Epidermal melanocyte (primary cell): ENCODE measurements around the gene HEBP1.

Source experiments
- DNase-seq: peaks from one replicate; pipeline ENCODE4 v3.0.0; 2011; ENCODE audit warnings: low spot score; ENCODE audit not compliant: insufficient read length

Gene HEBP1

DNA sequence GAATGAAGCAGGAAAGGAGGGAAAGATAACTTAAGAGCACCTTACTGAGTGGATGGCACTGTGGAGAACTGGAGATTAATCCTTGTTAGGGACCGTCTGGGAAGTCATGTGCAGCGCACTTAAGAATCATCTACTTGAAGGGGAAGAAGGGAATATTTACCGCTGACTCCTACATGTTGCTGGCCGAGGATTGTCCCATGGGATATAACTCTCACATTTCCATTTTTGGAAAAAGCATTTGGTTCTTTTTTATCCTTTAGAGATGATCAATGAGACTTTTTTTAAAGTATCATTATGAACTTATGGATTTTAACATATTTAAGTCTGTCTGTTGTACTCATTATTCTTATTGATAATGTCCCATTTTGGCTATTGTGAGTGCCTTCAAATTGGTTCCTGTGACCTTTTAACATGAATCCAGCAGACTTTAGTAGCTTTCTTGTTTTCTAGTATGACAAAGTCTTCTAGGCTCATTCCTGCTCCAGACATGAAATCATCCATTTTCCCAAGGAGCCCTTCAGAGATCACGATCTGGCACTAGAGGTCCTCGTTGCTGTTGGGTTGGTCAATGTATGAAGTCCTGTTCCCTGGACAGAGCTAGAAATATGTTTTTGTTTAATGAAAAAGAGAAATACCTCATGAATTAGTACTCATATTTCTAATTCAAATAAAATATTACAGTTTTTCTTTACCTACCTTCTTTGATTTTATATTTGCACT is 23.9 kb upstream of the HEBP1 start:
- no peak for DNase-seq

DNA sequence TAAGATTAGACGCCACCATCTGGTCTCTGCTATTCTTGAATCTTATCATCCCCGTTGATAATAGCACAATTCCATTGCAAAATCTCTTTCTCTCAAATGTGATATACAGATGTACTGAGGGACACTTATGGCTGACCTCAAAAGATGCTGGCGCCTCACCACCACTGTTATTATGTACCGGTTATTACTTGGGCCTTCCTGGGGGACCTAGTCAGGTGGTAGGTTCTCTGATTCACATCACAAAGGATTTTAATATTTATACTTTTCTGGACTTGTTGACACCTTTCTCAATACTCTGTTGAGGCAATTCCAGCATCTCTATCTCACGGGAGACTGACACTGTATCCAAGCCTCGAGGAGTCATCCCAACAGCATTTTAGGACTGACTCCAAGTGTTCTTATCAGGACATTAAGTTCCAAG is 22.8 kb upstream of the HEBP1 start:
- no peak for DNase-seq

DNA sequence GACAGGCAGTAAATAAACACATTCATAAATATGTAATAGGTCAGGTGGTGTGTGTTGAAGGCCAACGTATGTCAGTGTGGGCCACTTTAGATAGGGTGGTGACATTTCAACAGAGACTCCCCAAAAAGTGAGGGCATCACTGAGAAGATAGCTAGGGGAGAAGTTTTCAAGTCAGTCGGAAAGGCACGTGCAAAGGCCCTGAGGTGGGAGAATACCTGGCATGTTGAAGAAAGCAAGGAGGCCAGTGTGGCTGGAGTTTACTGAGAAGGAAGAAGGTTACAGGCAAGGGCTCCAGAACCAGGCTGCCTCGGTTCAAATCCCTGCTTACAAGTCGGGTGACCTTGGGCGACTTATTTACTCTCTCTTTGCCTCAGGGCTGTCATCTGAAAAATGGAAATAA is 11.0 kb upstream of the HEBP1 start:
- DNase-seq = no peak

DNA sequence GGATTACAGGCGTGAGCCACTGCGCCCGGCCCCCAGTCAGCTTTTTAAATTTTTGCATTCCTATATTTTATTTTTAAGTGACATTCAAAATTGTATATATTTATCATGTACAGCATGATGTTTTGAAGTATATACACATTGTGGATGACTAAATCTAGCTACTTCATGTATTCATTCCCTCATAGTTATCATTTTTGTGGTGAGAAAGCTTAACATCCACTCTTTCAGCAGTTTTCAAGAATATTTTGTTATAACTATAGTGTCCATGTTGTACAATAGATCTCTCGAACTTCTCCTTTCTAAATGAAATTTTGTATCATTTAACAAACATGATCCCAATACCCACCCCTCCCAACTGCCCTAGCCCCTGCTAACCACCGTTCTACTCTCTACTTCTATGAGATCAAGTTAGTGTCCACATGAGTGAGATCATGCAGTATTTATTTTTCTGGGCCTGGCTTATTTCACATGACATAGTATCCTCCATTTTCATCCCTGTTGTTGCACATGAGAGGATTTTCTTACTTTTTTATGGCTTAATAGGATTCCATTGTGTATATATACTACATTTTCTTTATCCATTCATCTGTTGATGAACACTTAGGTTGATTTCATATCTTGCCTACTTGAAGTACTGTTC is 8.8 kb upstream of the HEBP1 start:
- DNase-seq = no peak

DNA sequence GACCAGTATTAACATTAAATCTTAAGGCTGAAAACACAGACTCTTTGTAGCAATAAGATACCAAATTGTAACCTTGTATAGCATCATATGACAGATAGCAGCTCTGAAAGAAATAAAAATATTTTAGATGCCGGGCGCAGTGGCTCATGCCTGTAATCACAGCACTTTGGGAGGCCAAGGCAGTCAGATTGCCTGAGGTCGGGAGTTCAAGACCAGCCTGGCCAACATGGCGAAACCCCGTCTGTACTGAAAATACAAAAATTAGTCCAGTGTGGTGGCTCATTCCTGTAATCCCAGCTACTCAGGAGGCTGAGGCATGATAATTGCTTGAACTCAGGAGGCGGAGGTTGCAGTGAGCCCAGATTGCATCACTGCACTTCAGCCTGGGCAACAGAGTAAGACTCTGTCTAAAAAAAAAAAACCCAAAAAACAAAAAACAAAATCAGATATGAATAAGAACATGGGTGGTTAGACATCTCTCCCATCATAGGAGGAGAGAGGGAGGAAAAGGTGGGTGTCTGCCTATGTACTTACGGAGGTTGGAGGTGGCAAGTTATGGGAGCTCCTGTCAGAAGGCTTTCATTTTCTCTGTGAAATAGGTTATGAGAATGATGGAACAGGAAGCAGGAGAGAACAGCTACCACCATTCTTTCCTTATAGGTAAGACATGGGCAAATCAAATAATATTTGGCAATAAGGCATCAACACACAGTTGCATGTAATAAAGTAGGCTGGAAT is 7.6 kb upstream of the HEBP1 start:
- DNase-seq = no peak

DNA sequence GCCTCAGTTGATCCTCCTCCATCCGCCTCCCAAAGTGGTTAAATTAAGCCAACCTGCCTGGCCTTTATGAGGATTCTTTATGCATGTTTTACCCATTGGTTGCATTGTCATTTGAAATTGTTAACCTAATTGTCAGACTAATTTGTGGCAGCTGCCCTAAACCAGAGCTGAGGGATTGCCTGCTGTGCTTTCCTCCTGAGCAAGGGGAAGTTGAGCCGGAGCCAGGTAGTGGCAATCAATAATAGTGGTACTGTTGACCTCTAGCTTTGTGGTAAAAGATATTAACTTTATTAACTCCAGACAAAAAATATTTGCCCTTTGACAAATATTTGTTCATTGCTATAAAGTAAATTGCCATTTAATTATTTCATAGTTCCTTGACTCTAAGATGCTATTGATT is 5.6 kb upstream of the HEBP1 start:
- no peak for DNase-seq

DNA sequence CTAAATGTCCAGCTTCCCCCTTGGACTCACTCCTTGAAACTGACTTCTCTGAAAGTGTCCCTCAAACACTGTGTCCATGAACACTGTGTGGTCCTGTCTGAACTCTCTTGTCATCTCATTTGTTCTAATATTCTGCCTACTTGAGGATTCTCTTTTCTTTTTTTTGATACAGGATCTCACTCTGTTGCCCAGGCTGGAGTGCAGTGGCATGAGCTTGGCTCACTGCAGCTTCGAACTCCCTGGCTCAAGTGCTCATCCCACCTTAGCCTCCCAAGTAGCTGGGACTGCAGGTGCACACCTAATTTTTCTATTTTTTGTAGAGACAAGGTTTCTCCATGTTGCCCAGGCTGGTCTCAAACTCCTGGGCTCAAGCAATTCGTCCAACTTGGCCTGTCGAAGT is 4.9 kb upstream of the HEBP1 start:
- no peak for DNase-seq

DNA sequence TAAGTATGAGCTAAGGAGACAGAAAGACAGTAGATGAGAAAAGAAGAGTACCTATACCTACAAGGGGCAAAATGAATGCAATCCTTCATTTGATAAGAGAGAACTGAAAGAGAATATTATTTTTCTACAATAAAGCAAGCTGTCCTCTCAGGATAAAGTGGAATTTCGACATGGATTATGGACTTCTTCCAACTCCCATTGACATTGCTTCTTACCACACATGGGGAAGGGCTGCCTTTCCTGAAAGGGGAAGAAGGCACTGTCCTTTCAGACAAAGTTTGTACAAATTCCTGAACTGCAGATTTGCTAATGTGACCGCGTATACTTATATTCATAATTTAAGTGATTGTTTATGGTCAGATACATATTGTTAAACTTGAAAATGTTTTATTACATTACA is 4.3 kb upstream of the HEBP1 start:
- DNase-seq = no peak

DNA sequence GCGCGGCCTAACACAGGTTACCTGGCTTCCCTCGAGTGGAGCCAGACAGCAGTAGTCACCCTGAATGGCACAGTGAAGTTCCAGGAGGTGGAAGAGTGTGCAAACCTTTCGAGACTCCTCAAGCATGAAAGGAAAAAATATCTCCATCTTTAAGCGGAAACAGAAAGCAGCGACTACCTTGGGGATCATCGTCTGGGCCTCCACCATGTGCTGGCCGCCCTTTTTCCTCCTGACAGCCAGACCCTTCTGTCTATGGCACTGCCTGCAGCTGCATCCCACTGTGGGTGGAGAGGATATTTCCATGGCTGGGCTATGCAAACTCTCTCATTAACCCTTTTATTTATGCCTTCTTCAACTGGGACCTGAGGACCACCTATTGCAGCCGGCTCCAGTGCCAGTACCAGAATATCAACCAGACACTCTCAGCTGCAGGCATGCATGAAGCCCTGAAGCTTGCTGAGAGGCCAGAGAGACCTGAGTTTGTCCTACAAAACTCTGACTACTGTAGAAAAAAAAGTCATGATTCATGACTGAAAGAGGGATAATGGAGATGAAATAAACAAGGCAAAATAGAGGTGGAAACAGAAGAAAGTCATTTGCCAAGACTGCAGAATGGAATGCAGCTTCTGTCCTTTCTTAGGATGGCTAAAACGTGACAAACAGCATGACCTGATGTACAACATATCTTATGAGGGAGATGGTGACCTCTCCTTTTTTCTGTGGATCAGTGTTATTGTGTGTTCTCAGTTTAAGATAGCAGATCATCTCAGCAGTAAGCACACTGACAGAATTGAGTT is 2.4 kb upstream of the HEBP1 start:
- DNase-seq = no peak

DNA sequence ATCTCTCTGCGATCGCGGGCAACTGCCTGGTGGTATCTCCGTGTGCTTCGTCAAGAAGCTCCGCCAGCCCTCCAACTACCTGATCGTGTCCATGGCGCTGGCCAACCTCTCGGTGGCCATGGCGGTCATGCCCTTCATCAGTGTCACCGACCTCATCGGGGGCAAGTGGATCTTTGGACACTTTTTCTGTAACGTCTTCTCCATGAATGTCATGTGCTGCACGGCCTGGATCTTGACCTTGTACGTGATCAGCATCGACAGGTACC is 1.6 kb upstream of the HEBP1 start:
- DNase-seq = no peak

DNA sequence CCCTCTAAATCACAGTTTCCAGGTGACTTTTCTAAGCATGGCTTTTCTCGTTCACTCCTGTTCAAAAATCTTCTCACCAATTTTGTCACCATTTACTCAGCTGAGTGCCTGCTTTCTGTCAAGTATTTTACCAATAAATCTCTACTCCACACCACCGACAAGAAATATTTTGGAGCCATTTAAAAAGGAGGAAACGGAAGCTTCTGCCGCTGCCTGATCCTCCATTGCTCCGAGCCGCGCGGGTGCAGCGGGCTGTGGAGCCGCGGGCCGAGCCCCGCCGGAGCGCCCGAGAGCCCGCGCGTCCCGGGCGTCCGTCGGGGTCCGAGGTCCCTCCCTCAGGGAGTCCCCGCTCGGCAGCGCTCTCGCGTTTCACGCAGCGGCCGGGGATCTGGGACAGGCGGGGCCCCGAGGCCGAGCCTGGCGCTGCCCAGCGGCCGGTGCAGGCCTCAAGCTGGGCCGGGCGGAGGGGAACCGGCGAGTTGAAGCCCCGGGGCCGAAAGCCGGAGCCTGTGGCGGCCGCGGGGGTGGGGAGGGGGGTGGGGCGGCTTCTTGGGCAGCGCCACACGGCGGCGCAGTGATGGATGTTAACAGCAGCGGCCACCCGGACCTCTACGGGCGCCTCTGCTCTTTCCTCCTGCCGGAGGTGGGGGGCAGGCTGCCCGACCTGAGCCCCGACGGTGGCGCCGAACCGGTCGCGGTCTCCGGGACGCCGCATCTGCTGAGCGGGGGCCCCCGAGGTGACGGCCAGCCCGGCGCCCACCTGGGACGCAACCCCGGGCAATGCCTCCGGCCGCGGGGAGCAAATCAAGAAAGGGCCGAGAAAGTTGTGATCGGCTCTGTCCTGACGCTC is 1.1 kb upstream of the HEBP1 start:
- peak; percentile 65 for DNase-seq

DNA sequence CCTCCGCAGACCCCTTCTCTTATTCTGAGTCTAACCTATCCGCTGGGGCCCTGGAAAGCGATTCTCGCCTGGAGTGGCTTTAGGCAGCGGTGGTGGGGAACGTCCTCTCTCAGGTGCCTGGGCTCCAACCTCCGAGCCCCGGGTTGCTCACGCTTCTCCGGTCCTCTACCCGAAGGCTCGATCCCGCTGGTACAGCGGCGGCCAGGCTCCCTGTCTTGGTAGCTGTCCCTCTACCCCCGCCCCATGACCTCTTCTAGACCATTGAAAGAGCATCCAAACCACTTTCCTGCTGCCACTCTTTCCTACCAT is 505 bp upstream of the HEBP1 start:
- no peak for DNase-seq

DNA sequence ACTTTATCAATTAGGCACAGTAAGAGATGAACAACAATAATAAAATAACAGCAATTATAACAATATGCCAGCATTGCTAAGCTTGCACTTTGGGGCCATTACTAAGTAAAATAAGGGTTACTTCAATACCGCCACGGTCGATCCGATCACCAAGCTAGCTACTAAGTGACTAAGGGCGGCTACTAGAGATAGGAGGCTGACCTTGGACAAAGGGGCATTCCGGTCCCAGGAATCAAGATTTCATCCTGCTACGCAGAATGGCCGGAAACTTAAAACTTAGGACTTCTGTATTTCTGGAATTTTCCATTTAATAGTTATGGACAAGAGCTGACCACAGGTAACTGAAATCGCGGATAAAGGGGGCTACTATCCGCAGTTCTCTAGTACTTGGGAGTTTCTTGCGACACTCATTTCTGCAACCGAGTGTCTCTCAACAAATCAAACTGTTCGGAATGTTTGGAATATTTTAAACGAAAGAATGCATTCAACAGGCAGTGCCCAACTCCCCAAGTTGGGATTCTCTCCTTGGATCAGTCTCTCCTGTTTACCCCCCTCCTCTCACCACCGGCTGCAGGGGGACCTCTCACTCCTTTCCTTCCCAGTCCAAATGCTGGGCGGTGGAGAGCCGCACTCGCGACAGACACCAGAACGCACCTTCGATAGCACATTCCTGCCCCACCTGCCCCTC is 650 bp downstream of the HEBP1 start:
- no peak for DNase-seq

DNA sequence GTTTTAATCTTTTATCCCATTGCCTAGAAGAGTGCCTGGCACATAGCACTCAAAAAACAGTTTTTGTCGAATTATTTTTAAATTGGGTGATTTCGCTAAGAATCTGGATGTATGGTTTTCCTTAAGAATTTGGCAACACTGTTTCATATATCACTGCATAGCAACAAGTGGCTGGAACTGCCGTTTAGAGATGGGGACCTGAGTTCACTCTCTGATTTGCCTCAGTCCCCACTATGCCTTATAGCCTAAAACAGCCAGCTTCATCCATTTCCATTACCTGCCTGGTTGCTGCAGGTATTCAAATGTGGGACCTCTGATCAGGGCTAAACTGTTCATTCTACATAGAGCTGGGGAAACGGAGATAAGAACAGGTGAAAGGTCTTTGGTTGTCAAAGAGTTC is 1.8 kb downstream of the HEBP1 start:
- no peak for DNase-seq

DNA sequence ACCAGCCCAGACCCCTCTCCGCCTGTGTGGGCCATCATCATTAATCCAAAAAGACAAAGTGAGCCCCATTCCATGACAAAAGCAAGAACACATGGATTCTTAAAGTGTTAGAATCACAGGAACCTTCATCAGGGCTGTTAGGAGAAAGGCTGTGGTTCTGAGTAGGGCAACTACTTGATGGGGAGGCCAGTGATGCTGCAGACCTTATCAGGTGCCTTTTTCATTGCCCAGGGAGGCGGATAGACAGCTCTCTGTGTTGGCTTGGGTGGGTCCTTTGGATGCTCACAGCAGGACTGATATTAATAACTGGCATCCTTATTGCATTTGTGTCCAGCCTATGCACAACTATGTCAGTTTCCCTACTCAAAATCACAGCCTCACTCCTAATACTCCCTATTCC is 2.3 kb downstream of the HEBP1 start:
- DNase-seq = no peak

DNA sequence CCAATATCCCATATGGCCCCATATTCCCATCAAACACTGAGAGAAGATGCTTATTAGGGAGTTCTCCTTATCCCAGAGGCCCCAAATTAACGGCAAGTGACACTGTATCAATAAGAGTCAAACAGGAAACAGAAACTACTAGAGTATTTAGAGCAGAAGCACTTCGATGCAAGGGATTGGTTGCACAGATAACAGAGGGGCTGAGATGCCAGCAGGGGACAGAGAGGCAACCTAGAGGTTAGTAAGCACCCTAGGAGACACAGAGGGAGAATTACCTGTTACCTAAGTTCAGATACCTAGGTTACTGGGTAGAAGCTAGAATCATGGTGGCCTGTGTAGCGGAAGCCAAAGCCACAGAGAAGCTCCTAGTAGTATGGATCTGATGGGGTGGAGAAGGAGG is 2.9 kb downstream of the HEBP1 start:
- DNase-seq = no peak

DNA sequence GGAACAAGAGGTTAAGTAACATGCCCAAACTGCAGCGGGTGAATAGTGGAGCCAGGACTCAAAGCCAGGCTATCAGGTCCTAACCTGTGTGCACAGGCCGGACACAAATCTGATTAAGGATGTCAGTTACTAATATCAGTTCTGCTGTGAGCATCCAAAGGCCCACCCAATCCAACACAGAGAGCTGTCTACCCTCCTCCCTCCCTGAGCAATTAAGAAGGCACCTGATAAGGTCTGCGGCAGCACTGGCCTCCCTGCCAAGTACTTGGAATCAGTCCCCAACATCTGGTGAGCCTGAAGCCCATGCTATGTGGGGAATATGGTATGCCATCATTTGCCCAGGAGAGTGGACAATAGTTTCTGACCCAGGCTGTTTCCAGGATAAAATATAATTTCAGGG is 3.9 kb downstream of the HEBP1 start:
- no peak for DNase-seq

DNA sequence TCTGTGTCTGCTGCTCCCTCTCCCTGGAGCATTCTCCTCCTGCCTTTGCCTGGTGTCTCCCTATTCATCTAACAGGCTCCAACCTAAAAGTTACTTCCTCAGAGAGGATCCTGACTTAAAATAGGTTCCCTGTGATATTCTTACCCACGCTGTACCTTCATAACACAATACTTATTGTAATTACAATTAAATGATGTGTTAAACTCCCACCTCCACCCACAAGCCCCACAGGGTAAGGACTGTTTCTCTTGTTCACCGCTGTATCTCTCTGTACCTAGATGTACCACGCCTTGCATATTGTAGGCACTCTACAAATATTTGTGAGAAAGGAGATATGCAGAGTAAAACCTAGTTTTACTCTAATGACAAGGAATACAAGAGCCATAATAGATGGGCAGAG is 5.0 kb downstream of the HEBP1 start:
- no peak for DNase-seq

DNA sequence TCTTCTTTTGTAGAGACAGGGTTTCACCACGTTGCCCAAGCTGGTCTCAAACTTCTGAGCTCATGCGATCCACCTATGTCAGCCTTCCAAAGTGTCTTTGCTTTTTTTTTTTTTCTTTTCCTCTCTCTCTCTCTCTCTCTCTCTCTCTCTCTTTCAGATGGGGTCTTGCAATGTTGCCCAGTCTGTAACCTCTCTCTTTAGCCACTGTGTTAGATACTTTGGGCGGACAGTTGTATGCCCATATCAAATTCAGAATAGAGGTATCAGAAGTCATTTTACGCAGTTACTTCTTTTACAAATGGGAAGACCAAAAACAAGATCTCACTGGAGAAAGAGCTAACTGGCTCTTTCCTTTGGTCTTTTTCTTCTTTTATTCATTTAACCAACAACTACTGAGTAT is 6.7 kb downstream of the HEBP1 start:
- no peak for DNase-seq

DNA sequence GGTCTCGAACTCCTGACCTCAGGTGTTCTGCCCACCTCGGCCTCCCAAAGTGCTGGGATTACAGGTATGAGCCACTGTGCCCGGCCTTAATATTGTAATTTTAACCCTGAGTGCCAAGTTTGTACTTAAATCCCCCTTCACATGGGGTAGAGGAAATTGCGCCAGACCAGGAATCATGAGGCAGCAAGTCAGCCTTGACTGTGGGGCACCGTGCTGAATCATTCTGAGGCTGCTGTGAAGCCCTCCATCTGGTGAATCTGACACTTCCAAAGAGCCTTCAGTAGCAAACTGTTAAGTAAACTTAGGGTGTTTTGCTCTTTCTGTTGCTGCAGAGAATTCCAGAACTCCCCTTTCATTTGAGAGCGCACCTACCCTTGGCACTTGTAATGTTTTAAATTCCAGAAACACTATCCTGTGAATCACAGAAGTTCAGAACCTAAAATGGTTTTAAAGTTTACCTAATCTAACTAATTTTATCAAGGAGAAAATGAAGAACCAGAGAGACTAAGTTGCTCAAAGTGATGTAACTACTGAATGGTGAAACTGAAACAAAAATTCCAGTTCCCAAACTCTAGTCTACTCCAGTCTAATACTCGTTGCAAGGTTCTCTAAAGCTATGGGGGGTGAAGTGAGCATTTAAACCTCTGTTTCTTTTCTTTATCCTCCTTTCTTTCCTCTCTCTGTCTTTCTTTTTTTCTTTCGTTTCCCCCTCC is 7.5 kb downstream of the HEBP1 start:
- DNase-seq = no peak
